GM12878 (cell line): ENCODE measurements around the gene FAHD1. TPM values are rescaled to one million over a fixed set of nuclear protein-coding genes. Genes with fewer than 3 reads are reported as not detected.

Source experiments
- ATAC-seq: fragments of 200-7000 bp; cut with Tn5 transposase; 3 replicates; pipeline ENCODE4 v1.9.1; 2020; ENCODE audit warnings: mild to moderate bottlenecking, moderate library complexity
- BruUV-seq: library from RNA; stranded (reverse); fragments of 400-500 nt; replicated peaks from 2 replicates; lab custom pipeline; 2021; lab: Mats Ljungman, UMichigan
- CTCF ChIA-PET: fragments of 300-600 bp; sonication (Branson Sonifier 250); formaldehyde crosslinking; extraction: SDS; loops from one replicate; lab custom pipeline; 2021; ENCODE audit warnings: inconsistent platforms; lab: Yijun Ruan, JAX
- POLR2A ChIA-PET: fragments of 350-600 bp; formaldehyde crosslinking; extraction: SDS; loops from one replicate; lab custom pipeline; 2021; ENCODE audit warnings: inconsistent platforms; lab: Charles Lee
- RAD21 ChIA-PET: fragments of 300-600 bp; sonication (Branson Sonifier 250); formaldehyde crosslinking; loops from one replicate; lab custom pipeline; 2023; ENCODE audit warnings: antibody characterized with exemption; ENCODE audit not compliant: unreplicated experiment; lab: Charles Lee
- SMC1A ChIA-PET: fragments of 300-600 bp; sonication (Branson Sonifier 250); formaldehyde crosslinking; loops from one replicate; lab custom pipeline; 2023; ENCODE audit not compliant: unreplicated experiment, uncharacterized antibody; lab: Charles Lee
- DNase-seq: peaks from one replicate; pipeline ENCODE4 v3.0.0-alpha.2; 2011; ENCODE audit warnings: low read depth, low spot score
- FAIRE-seq: peaks from 3 replicates; lab custom pipeline; 2011; peaks lifted over from hg19 to GRCh38; lab: Jason Lieb, UNC
- H2AFZ ChIP-seq: 2 replicates; pipeline ENCODE4 v1.6.0; 2011; ENCODE audit warnings: low read depth, low read length, control low read depth; ENCODE audit not compliant: control insufficient read depth
- H3K27ac ChIP-seq: 2 replicates; pipeline ENCODE4 v1.5.1; 2011; ENCODE audit warnings: control low read depth; ENCODE audit not compliant: control insufficient read depth, insufficient read depth
- H3K27me3 ChIP-seq, 2 experiments: replicated peaks in 1 of 2; 2 replicates each; pipeline versions ENCODE4 v1.6.0 to v1.6.1; 2011; ENCODE audit warnings: low read length in 1 of 2; ENCODE audit not compliant: control insufficient read depth in 2 of 2, insufficient read depth in 2 of 2
- H3K36me3 ChIP-seq, 2 experiments: 2 replicates each; pipeline ENCODE4 v1.5.1; 2011; ENCODE audit warnings: low read length in 1 of 2; ENCODE audit not compliant: control insufficient read depth in 2 of 2, insufficient read depth in 2 of 2
- H3K4me1 ChIP-seq: 2 replicates; pipeline ENCODE4 v1.6.1; 2011; ENCODE audit warnings: mild to moderate bottlenecking, low read length, moderate library complexity, mixed read lengths; ENCODE audit not compliant: control insufficient read depth, insufficient read depth
- H3K4me2 ChIP-seq: 2 replicates; pipeline ENCODE4 v1.6.0; 2011; ENCODE audit warnings: control low read depth; ENCODE audit not compliant: control insufficient read depth, insufficient read depth
- H3K4me3 ChIP-seq: fragments of 200-600 bp; sonication (generic); 2 replicates; pipeline ENCODE4 v1.5.1; 2016
- H3K79me2 ChIP-seq: 2 replicates; pipeline ENCODE4 v1.6.0; 2011; ENCODE audit warnings: low read length; ENCODE audit not compliant: control insufficient read depth, insufficient read depth
- H3K9ac ChIP-seq: 2 replicates; pipeline ENCODE4 v1.8.0; 2011; ENCODE audit warnings: low read length, control low read depth, mixed read lengths; ENCODE audit not compliant: control insufficient read depth, insufficient read depth
- H3K9me3 ChIP-seq: replicated peaks from 3 replicates; pipeline ENCODE4 v1.5.1; 2011; ENCODE audit warnings: mild to moderate bottlenecking, low read length; ENCODE audit not compliant: control insufficient read depth, insufficient read depth
- H4K20me1 ChIP-seq: 2 replicates; pipeline ENCODE4 v1.6.0; 2011; ENCODE audit not compliant: control insufficient read depth, insufficient read depth
- BRCA1 ChIP-seq: IDR thresholded peaks from 2 replicates; pipeline ENCODE4 v1.6.1; 2011; ENCODE audit warnings: low read depth, low read length, improper control_type of control experiment
- CBFB ChIP-seq: IDR thresholded peaks from 2 replicates; pipeline ENCODE4 v1.6.1; 2016; ENCODE audit warnings: antibody characterized with exemption, low read depth
- GATAD2B ChIP-seq: fragments of 450-650 bp; conservative IDR thresholded peaks from 2 replicates; pipeline ENCODE4 v1.6.1; 2017; ENCODE audit warnings: low read depth, mild to moderate bottlenecking, moderate library complexity
- MEF2A ChIP-seq: IDR thresholded peaks from 2 replicates; pipeline ENCODE4 v1.6.1; 2011; ENCODE audit warnings: low read depth, mild to moderate bottlenecking, low read length, moderate library complexity; ENCODE audit not compliant: insufficient read depth
- MXI1 ChIP-seq: fragments of 150-350 bp; IDR thresholded peaks from 2 replicates; pipeline ENCODE4 v1.6.1; 2011; ENCODE audit warnings: low read depth, mild to moderate bottlenecking, inconsistent platforms, low read length, improper control_type of control experiment
- POLR2AphosphoS5 ChIP-seq: IDR thresholded peaks from 2 replicates; pipeline ENCODE4 v1.6.1; 2011; ENCODE audit warnings: mild to moderate bottlenecking, low read length, inconsistent platforms
- RUNX3 ChIP-seq: IDR thresholded peaks from 2 replicates; pipeline ENCODE4 v1.6.1; 2012; ENCODE audit warnings: low read length, inconsistent platforms
- SMAD5 ChIP-seq: IDR thresholded peaks from 2 replicates; pipeline ENCODE4 v1.6.1; 2016; ENCODE audit warnings: antibody characterized with exemption, low read depth
- STAT3 ChIP-seq: IDR thresholded peaks from 2 replicates; pipeline ENCODE4 v1.6.1; 2011; ENCODE audit warnings: low read depth, low read length, improper control_type of control experiment
- SUZ12 ChIP-seq: fragments of 200-600 bp; sonication (generic); IDR thresholded peaks from one replicate; pipeline ENCODE4 v1.6.1; 2018; ENCODE audit warnings: antibody characterized with exemption, mild to moderate bottlenecking; ENCODE audit not compliant: unreplicated experiment
- WRNIP1 ChIP-seq: IDR thresholded peaks from 2 replicates; pipeline ENCODE4 v1.6.1; 2011; ENCODE audit warnings: low read depth, low read length, improper control_type of control experiment, borderline replicate concordance
- YY1 ChIP-seq: IDR thresholded peaks from 2 replicates; pipeline ENCODE4 v1.6.1; 2011; ENCODE audit warnings: low read depth, mild to moderate bottlenecking, low read length
- WGBS: methylation state at CpG from one replicate; pipeline ENCODE4 v1.1.6; 2016; ENCODE audit warnings: low lambda C conversion rate; ENCODE audit not compliant: insufficient replicate concordance, insufficient coverage; ENCODE audit errors: missing lambda C conversion rate; 5-methylcytosine and 5-hydroxymethylcytosine counted together
- in situ Hi-C: fragments of 300-500 bp; cut with MboI; formaldehyde crosslinking; loops from 9 replicates; pipeline ENCODE4 v1.14.3; 2018; ENCODE audit warnings: mixed read lengths
- intact Hi-C: fragments of 100-400 bp; cut with micrococcal nuclease; formaldehyde crosslinking; loops from one replicate; pipeline ENCODE4 v1.14.2; 2022; ENCODE audit not compliant: unreplicated experiment
- polyA plus RNA-seq, 11 experiments: library from polyadenylated mRNA; depleted of rRNA in 4 of 11; unstranded in 6 of 11; stranded (reverse) in 5 of 11; fragments of >200 nt; fragmentation: Nextera tagmentation in 4 of 11; fragmentation: Illumina TruSeq in 1 of 11; extraction: Ambion mirVana in 4 of 11; extraction: Trizol in 1 of 11; gene quantifications; 1 replicate in 1 of 11; 2 replicates in 10 of 11; pipeline versions ENCODE4 v1.2.1 to v1.2.3, GENCODE V29; 2011 to 2016; ENCODE audit warnings: inconsistent platforms in 2 of 11, missing spikeins in 2 of 11, low read depth in 1 of 11
- total RNA-seq, 4 experiments: library from RNA; depleted of rRNA in 3 of 4; stranded (reverse); fragments of >200 nt in 3 of 4; fragmentation: Illumina TruSeq in 1 of 4; extraction: Trizol in 1 of 4; gene quantifications; 2 replicates each; pipeline versions ENCODE4 v1.2.1 to v1.2.3, GENCODE V29; 2013 to 2021

FAHD1 gene
- total and polyA plus RNA-seq, 10 of the 15 experiments (the other 5 are each of a cell fraction or from before 2014, with no cell fraction given): 4.3 to 43.0 (median 18.8) TPM

GRCh38 chr16:1857433-1858097, 30.6 kb downstream of the FAHD1 start:
- BruUV-seq: no TSS peak
- no peak overlapping the region for H3K9ac ChIP-seq
- no peak for FAIRE-seq
- H3K4me1 ChIP-seq: no peaks in the 10 kb centered on the region
- CTCF ChIA-PET: interaction anchor here (1.1 to 1.4 kb wide), 3 partner anchors 11 to 147 kb away, joined by 3 read pairs; no protein-coding TSS in a partner anchor
- peaks cover 3 to 6% of the 10 kb centered on the region in 2 experiments; a peak in 3 of 4 replicates for H3K27me3 ChIP-seq
- H3K4me2 ChIP-seq: no peak overlapping the region
- H3K9me3 ChIP-seq: no peaks in the 10 kb centered on the region
- H3K4me3 ChIP-seq: no peak overlapping the region
- no peaks in the 10 kb centered on the region for H3K79me2 ChIP-seq
- DNase-seq: no peak
- POLR2A ChIA-PET: interaction anchor here (0.7 to 0.8 kb wide), 2 partner anchors 77 to 283 kb away, joined by 3 read pairs; no protein-coding TSS in a partner anchor
- no peak overlapping the region for H2AFZ ChIP-seq
- RAD21 ChIA-PET: no interaction called here
- no peak for ATAC-seq
- no peak for TF ChIP-seq BRCA1
- TF ChIP-seq SMAD5: no peak
- no peak for TF ChIP-seq MEF2A
- TF ChIP-seq GATAD2B: no peak
- TF ChIP-seq YY1: no peak
- TF ChIP-seq SUZ12: no peak
- TF ChIP-seq MXI1: no peak
- TF ChIP-seq RUNX3: no peak
- no peak for TF ChIP-seq WRNIP1
- no peak for TF ChIP-seq POLR2AphosphoS5
- no peak for TF ChIP-seq STAT3
- no peak for TF ChIP-seq CBFB
- TF ChIP-seq, all 136 proteins: peak for 0
- H4K20me1 ChIP-seq: no peaks in the 10 kb centered on the region
- no peaks in the 10 kb centered on the region for H3K36me3 ChIP-seq
- intact Hi-C loops (no loop called here), in situ Hi-C loops (no loop called here)
- SMC1A ChIA-PET: no interaction called here
- no peak overlapping the region for H3K27ac ChIP-seq
- 39% methylated on average over 5 of the region's 5 CpGs for WGBS
